Activated CD4-positive, alpha-beta memory T cell treated with anti-CD3 and anti-CD28 coated beads, Interleukin-2, amount 10 ng/mL, durations not matched to agents 7 days and 5 days (primary cell): Measurements from ENCODE around the gene CIC. TPM values are rescaled to one million over a fixed set of nuclear protein-coding genes. Genes with fewer than 3 reads are reported as not detected.
A peak's percentile ranks its signal among the peaks of the same experiment; 100 is the strongest.

ENCODE experiments used
- CTCF ChIA-PET: fragments of 350-600 bp; sonication (Branson Sonifier 250); formaldehyde crosslinking; loops from one replicate; lab custom pipeline; 2021; ENCODE audit warnings: antibody characterized with exemption, inconsistent platforms; lab: Charles Lee
- POLR2A ChIA-PET: fragments of 350-600 bp; sonication (Branson Sonifier 250); formaldehyde crosslinking; loops from one replicate; lab custom pipeline; 2021; ENCODE audit warnings: antibody characterized with exemption; lab: Charles Lee
- DNase-seq: peaks from one replicate; pipeline ENCODE4 v3.0.0-alpha.2; 2020
- H3K27ac Mint-ChIP-seq: one replicate; pipeline ENCODE4 v1.8.0; 2021; ENCODE audit warnings: mild to moderate bottlenecking, mixed read lengths
- H3K27me3 Mint-ChIP-seq: one replicate; pipeline ENCODE4 v1.8.0; 2021; ENCODE audit warnings: mixed read lengths
- H3K36me3 Mint-ChIP-seq: one replicate; pipeline ENCODE4 v1.8.0; 2021; ENCODE audit warnings: low read depth, mixed read lengths
- H3K4me1 Mint-ChIP-seq: one replicate; pipeline ENCODE4 v1.8.0; 2021; ENCODE audit warnings: mixed read lengths
- H3K4me3 Mint-ChIP-seq: one replicate; pipeline ENCODE4 v1.8.0; 2021; ENCODE audit warnings: mild to moderate bottlenecking, mixed read lengths
- H3K9me3 Mint-ChIP-seq: one replicate; pipeline ENCODE4 v1.8.0; 2021; ENCODE audit warnings: mixed read lengths
- total RNA-seq, 2 experiments: library from RNA; stranded (reverse); gene quantifications; one replicate each; pipeline ENCODE4 v1.2.3, GENCODE V29; 2021

The CIC gene
- total RNA-seq, 2 experiments from 2014 or later = 86.5 to 88.8 TPM

- ChIA-PET CTCF (interaction anchor here (1.0 to 1.4 kb wide), 2 partner anchors 11 to 25 kb away, joined by 4 to 6 read pairs; partner anchors contain the start of gene GSK3A), POLR2A (interaction anchor here (0.7 to 2.7 kb wide), 6 partner anchors 11 to 48 kb away, joined by 3 to 11 read pairs (median 4); partner anchors contain the start of genes ERF, GSK3A and ZNF526)
- H3K4me3 Mint-ChIP-seq = no peak overlapping the region
- H3K36me3 Mint-ChIP-seq = peaks cover 18% of the 10 kb centered on the region
- peaks cover 29% of the 10 kb centered on the region for H3K4me1 Mint-ChIP-seq
- no peak for DNase-seq
- no peak overlapping the region for H3K27ac Mint-ChIP-seq
- peaks cover under 1% of the 10 kb centered on the region for H3K27me3 Mint-ChIP-seq
- no peaks in the 10 kb centered on the region for H3K9me3 Mint-ChIP-seq
These were observed 1.4 kb upstream of the CIC start for GRCh38 chr19:42267644-42268141.

DNA sequence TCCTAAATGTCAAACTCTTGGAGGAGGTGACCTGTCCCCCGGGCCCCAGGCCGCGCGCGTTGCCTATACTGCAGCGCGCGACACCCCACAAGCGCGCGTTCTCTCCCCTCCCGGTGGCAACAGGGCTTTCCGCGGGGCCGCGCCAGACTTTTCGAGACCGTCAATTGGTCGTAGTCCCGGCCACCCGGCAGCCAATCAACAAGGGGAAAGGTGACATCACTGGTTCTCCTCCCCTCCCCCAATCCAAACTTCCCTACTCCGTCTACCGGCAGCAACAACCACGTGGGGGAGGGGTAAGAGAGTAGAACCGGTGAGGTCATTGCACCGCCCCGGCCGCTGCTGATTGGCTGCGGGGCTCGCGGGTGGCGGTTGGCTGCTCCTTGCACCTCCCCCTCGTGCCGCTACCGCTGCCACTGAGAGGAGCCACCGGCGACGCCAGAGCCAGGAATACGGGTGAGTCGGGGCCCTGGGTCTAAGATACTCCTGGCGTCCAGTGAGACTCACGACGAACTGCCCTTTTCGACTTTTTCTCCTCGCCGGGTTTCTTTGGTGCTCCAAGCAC is 829 bp upstream of the CIC start:
- Mint-ChIP-seq H3K36me3 (peaks cover 21% of the 10 kb centered on the region), H3K27me3 (no peaks in the 10 kb centered on the region), H3K9me3 (no peaks in the 10 kb centered on the region), H3K4me3 (no peak overlapping the region), H3K27ac (no peak overlapping the region), H3K4me1 (peaks cover 29% of the 10 kb centered on the region)
- DNase-seq = peak; percentile 99
- ChIA-PET CTCF (interaction anchor here (1.0 to 1.4 kb wide), 2 partner anchors 11 to 25 kb away, joined by 4 to 6 read pairs; partner anchors contain the start of gene GSK3A), POLR2A (interaction anchor here (0.7 to 2.7 kb wide), 6 partner anchors 10 to 49 kb away, joined by 3 to 11 read pairs (median 4); partner anchors contain the start of genes ERF, GSK3A and ZNF526)

DNA sequence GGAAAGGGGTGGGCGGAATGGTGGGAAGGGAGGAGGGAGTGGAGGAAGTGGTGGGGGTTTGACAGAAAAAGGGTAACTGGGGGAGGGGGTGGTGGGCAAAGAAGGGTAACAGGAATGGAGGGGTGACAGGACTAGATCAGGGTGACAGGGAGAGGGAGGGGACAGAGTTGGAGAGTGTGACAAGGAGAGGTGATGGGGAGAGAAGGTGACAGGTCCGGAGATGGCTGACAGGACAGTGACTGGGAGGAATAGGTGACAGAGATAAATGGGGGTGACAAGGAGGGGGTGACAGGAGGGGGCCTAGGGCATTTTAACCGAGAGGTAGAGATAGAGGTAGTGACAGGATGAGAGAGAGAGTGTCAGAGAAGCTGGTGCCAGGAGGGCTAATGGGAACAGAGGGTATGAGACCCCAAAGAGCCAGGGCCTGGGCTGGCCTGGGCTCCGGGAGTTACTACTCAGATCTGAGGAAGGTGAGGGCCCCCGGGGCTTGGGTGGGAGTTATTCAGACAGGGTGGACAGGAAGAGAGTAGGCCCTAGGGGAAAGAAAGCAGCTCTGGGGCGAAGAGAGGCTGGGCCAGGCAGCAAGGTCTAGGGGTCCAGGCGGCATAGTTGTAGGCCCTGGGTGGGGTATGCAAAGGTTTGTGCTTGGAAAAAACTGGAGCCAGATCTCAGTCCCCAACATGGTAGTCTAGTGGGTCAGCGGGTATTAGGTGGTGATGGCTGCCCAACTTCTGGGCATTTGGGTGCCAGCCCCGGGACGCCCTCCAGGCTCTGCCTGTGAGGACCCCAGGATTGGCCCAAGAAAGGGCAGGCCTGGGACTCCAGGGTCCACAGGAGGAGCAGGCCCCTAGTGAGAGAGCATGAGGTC is 660 bp downstream of the CIC start:
- CTCF ChIA-PET = interaction anchor here (0.6 to 3.2 kb wide), 9 partner anchors 10 to 1248 kb away, joined by 3 to 43 read pairs (median 3); partner anchors contain the start of gene GSK3A
- no peaks in the 10 kb centered on the region for H3K9me3 Mint-ChIP-seq
- H3K27ac Mint-ChIP-seq = peak overlapping the region; percentile 99
- POLR2A ChIA-PET = interaction anchor here (1.2 to 3.5 kb wide), 16 partner anchors 8 to 258 kb away, joined by 3 to 48 read pairs (median 6); partner anchors contain the start of genes CEACAM1, ERF, GSK3A and PAFAH1B3
- H3K4me1 Mint-ChIP-seq = peaks cover 36% of the 10 kb centered on the region
- no peaks in the 10 kb centered on the region for H3K27me3 Mint-ChIP-seq
- no peak for DNase-seq
- H3K4me3 Mint-ChIP-seq = no peak overlapping the region
- H3K36me3 Mint-ChIP-seq = peaks cover 35% of the 10 kb centered on the region

DNA sequence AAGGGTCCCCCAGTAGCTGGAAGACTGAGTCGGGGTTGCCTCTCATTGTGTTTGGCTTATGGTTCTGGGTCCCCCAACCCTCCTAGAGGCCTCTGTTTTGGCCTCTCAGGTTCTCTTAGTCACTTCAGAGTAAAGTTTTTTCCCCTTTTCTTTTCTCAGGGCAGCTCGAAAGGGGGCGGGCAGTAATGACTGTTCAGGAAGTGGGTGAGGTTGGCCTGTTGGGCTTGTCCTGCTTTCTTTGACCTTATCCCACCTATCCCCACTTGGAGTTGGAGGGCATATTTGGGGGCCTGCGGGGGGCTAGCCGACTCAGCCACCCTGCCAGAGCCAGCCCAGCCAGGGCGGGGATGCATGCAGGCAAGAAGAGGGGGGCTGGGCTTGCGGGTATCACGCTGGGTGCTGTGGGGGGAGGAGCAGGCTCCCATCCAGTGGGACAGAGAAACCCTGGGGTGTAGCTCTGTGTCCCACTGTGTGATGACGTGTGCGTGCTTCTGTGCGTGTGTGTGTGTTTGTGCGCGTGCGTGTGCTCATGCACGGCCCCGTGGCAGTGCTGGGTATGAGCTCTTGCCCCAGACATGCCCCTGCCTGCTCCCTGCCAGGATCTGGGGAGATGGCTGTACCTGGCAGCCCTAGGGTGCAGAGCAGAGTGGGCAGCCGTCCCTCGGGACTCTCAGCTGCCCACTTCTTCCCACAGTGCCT is 1.4 kb downstream of the CIC start:
- Mint-ChIP-seq H3K9me3 (no peaks in the 10 kb centered on the region), H3K4me3 (no peak overlapping the region), H3K4me1 (peaks cover 44% of the 10 kb centered on the region), H3K36me3 (peaks cover 41% of the 10 kb centered on the region), H3K27me3 (no peaks in the 10 kb centered on the region), H3K27ac (peak overlapping the region; percentile 99)
- peak; percentile 77 for DNase-seq
- ChIA-PET CTCF (interaction anchor here (0.6 to 3.2 kb wide), 9 partner anchors 9 to 162 kb away, joined by 3 to 43 read pairs (median 4); partner anchors contain the start of gene GSK3A), POLR2A (interaction anchor here (0.8 to 3.5 kb wide), 16 partner anchors 9 to 258 kb away, joined by 3 to 48 read pairs (median 6); partner anchors contain the start of genes CEACAM1, ERF, GSK3A and PAFAH1B3)

- Mint-ChIP-seq H3K4me3 (no peak overlapping the region), H3K9me3 (no peaks in the 10 kb centered on the region), H3K4me1 (peaks cover 47% of the 10 kb centered on the region), H3K27me3 (no peaks in the 10 kb centered on the region), H3K27ac (peak overlapping the region; percentile 99), H3K36me3 (peaks cover 45% of the 10 kb centered on the region)
- ChIA-PET POLR2A (interaction anchor here (0.8 to 3.5 kb wide), 13 partner anchors 9 to 257 kb away, joined by 3 to 48 read pairs (median 8); partner anchors contain the start of genes CEACAM1, ERF, GSK3A and PAFAH1B3), CTCF (interaction anchor here (1.3 to 3.2 kb wide), 7 partner anchors 8 to 162 kb away, joined by 3 to 43 read pairs (median 4); partner anchors contain the start of gene GSK3A)
- no peak for DNase-seq
These were observed 2.0 kb downstream of the CIC start for GRCh38 chr19:42271045-42271419.

DNA sequence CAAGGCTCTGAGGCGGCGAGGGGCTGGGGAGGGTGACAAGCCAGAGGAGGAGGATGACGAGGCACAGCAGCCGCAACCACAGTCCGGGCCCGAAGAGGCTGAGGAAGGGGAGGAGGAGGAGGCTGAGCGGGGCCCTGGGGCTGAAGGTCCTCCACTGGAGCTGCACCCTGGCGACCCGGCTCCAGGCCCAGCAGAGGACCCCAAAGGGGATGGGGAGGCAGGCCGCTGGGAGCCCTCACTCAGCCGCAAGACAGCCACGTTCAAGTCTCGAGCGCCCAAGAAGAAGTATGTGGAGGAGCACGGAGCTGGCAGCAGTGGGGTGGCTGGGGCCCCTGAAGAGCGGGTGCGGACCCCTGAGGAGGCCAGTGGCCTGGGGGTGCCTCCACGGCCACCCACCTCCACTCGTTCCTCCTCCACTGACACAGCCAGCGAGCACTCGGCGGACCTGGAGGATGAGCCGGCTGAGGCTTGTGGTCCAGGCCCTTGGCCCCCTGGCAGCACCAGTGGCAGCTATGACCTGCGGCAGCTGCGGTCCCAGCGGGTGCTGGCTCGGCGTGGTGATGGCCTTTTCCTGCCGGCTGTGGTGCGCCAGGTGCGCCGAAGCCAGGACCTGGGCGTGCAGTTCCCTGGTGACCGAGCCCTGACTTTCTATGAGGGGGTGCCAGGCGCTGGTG is 2.9 kb downstream of the CIC start:
- Mint-ChIP-seq H3K9me3 (no peaks in the 10 kb centered on the region), H3K27me3 (no peaks in the 10 kb centered on the region), H3K27ac (no peak overlapping the region), H3K4me1 (peaks cover 57% of the 10 kb centered on the region), H3K4me3 (no peak overlapping the region), H3K36me3 (peaks cover 50% of the 10 kb centered on the region)
- POLR2A ChIA-PET = interaction anchor here (1.1 to 3.5 kb wide), 6 partner anchors 8 to 72 kb away, joined by 3 to 48 read pairs (median 18); partner anchors contain the start of gene GSK3A
- DNase-seq = no peak
- CTCF ChIA-PET = interaction anchor here (2.1 to 3.2 kb wide), 2 partner anchors 7 to 29 kb away, joined by 10 to 43 read pairs; partner anchors contain the start of gene GSK3A

GRCh38 chr19:42272535-42272897 is 3.5 kb downstream of the CIC start:
- ChIA-PET CTCF (no interaction called here), POLR2A (interaction anchor here (1.1 to 1.5 kb wide), 2 partner anchors 10 to 28 kb away, joined by 3 to 4 read pairs; no protein-coding TSS in a partner anchor)
- Mint-ChIP-seq H3K36me3 (peaks cover 50% of the 10 kb centered on the region), H3K4me3 (no peak overlapping the region), H3K9me3 (no peaks in the 10 kb centered on the region), H3K27me3 (no peaks in the 10 kb centered on the region), H3K4me1 (peaks cover 60% of the 10 kb centered on the region), H3K27ac (no peak overlapping the region)
- DNase-seq = no peak

GRCh38 chr19:42272989-42273406 is 3.9 kb downstream of the CIC start:
- Mint-ChIP-seq H3K27ac (no peak overlapping the region), H3K4me3 (no peak overlapping the region), H3K27me3 (no peaks in the 10 kb centered on the region), H3K9me3 (no peaks in the 10 kb centered on the region), H3K4me1 (peaks cover 58% of the 10 kb centered on the region), H3K36me3 (peaks cover 50% of the 10 kb centered on the region)
- CTCF ChIA-PET = no interaction called here
- DNase-seq = no peak
- POLR2A ChIA-PET = interaction anchor here (1.1 to 1.5 kb wide), 2 partner anchors 10 to 29 kb away, joined by 3 to 4 read pairs; no protein-coding TSS in a partner anchor

GRCh38 chr19:42273407-42274064 is 4.5 kb downstream of the CIC start:
- CTCF ChIA-PET = no interaction called here
- no peak overlapping the region for H3K27ac Mint-ChIP-seq
- no peaks in the 10 kb centered on the region for H3K9me3 Mint-ChIP-seq
- H3K4me3 Mint-ChIP-seq = no peak overlapping the region
- peaks cover 62% of the 10 kb centered on the region for H3K4me1 Mint-ChIP-seq
- H3K36me3 Mint-ChIP-seq = peaks cover 56% of the 10 kb centered on the region
- POLR2A ChIA-PET = interaction anchor here (1.2 to 10.0 kb wide), 3 partner anchors 9 to 29 kb away, joined by 3 to 106 read pairs (median 3); partner anchors contain the start of gene GSK3A
- no peaks in the 10 kb centered on the region for H3K27me3 Mint-ChIP-seq
- DNase-seq = no peak

- no peaks in the 10 kb centered on the region for H3K9me3 Mint-ChIP-seq
These were observed 5.1 kb downstream of the CIC start for GRCh38 chr19:42274065-42274682.

More at GRCh38 chr19:42274065-42274682, 5.1 kb downstream of the CIC start:
- Mint-ChIP-seq H3K4me3 (no peak overlapping the region), H3K4me1 (peaks cover 68% of the 10 kb centered on the region), H3K36me3 (peaks cover 58% of the 10 kb centered on the region), H3K27ac (peak overlapping the region; percentile 62), H3K27me3 (no peaks in the 10 kb centered on the region)
- POLR2A ChIA-PET = interaction anchor here (0.9 to 10.0 kb wide), 6 partner anchors 9 to 141 kb away, joined by 3 to 106 read pairs (median 4); partner anchors contain the start of genes ERF, GSK3A and POU2F2
- CTCF ChIA-PET = interaction anchor here (0.9 kb wide), 1 partner anchor 142 kb away, joined by 3 read pairs; the partner anchor contains the start of gene POU2F2
- no peak for DNase-seq
